A673 (cell line): ENCODE measurements around the gene ZNF337. TPM values are rescaled to one million over a fixed set of nuclear protein-coding genes. Genes with fewer than 3 reads are reported as not detected.
"Not testable (repeated sequence)": the region's sequence is repeated elsewhere in the genome, so short reads cannot be mapped to it uniquely, and the experiment has no call there.

Experiments
- BruUV-seq: library from RNA; stranded (reverse); fragments of 400-500 nt; replicated peaks from 2 replicates; lab custom pipeline; 2021; lab: Mats Ljungman, UMichigan
- CTCF ChIA-PET: fragments of 300-600 bp; sonication (Branson Sonifier 250); formaldehyde crosslinking; loops from one replicate; lab custom pipeline; 2022; ENCODE audit warnings: antibody characterized with exemption; lab: Charles Lee
- POLR2A ChIA-PET: fragments of 300-600 bp; sonication (Branson Sonifier 250); formaldehyde crosslinking; loops from one replicate; lab custom pipeline; 2022; ENCODE audit warnings: antibody characterized with exemption; ENCODE audit not compliant: low non-redundant PET; lab: Charles Lee
- DNase-seq: peaks from one replicate; pipeline ENCODE4 v3.0.0-alpha.2; 2015; ENCODE audit warnings: low spot score
- H3K27ac ChIP-seq: fragments of 200-600 bp; sonication (generic); 2 replicates; pipeline ENCODE4 v1.5.1; 2016; ENCODE audit warnings: mixed run types, low read depth, mild to moderate bottlenecking, mixed read lengths, antibody characterized with exemption, low read length; ENCODE audit not compliant: poor library complexity, severe bottlenecking
- H3K27me3 ChIP-seq: fragments of 200-600 bp; sonication (generic); replicated peaks from 2 replicates; pipeline ENCODE4 v1.6.1; 2017; ENCODE audit warnings: mixed run types, low read depth, mild to moderate bottlenecking, mixed read lengths, antibody characterized with exemption, low read length; ENCODE audit not compliant: insufficient read depth, poor library complexity
- H3K36me3 ChIP-seq: fragments of 200-600 bp; sonication (generic); 2 replicates; pipeline ENCODE4 v1.6.1; 2016; ENCODE audit warnings: mixed run types, mild to moderate bottlenecking, mixed read lengths, antibody characterized with exemption, low read length; ENCODE audit not compliant: insufficient read depth, poor library complexity, severe bottlenecking
- H3K4me1 ChIP-seq: fragments of 200-600 bp; sonication (generic); 2 replicates; pipeline ENCODE4 v1.6.1; 2017; ENCODE audit warnings: mixed run types, mild to moderate bottlenecking, mixed read lengths, antibody characterized with exemption, low read length; ENCODE audit not compliant: insufficient read depth, poor library complexity, severe bottlenecking
- H3K4me3 ChIP-seq: fragments of 200-600 bp; sonication (generic); 2 replicates; pipeline ENCODE4 v1.5.1; 2016; ENCODE audit warnings: low read depth, mixed run types, mild to moderate bottlenecking, mixed read lengths, low read length; ENCODE audit not compliant: poor library complexity, severe bottlenecking
- H3K9me3 ChIP-seq: fragments of 200-600 bp; sonication (generic); 2 replicates; pipeline ENCODE4 v1.6.1; 2016; ENCODE audit warnings: mixed run types, low read depth, mild to moderate bottlenecking, mixed read lengths, antibody characterized with exemption, low read length; ENCODE audit not compliant: poor library complexity, severe bottlenecking
- CTCF ChIP-seq: fragments of 300-800, 200-600 bp; sonication (generic); conservative IDR thresholded peaks from 2 replicates; pipeline ENCODE4 v1.5.1; 2017; ENCODE audit warnings: low read depth, mild to moderate bottlenecking, antibody characterized with exemption, low read length, moderate library complexity, mixed read lengths
- EZH2 ChIP-seq: fragments of 200-600 bp; sonication (generic); IDR thresholded peaks from 2 replicates; pipeline ENCODE4 v1.6.1; 2017; ENCODE audit warnings: borderline replicate concordance, low read depth, mild to moderate bottlenecking, mixed read lengths, antibody characterized with exemption, low read length; ENCODE audit not compliant: poor library complexity, severe bottlenecking
- intact Hi-C: fragments of 100-400 bp; cut with micrococcal nuclease; formaldehyde crosslinking; loops from one replicate; pipeline ENCODE4 v1.10.0; 2022; ENCODE audit not compliant: unreplicated experiment
- total RNA-seq: library from RNA; stranded (reverse); gene quantifications from 2 replicates; pipeline ENCODE4 v1.2.3, GENCODE V29; 2021

The ZNF337 gene
- total RNA-seq, 1 experiment from 2014 or later, result 17.9 TPM

DNA sequence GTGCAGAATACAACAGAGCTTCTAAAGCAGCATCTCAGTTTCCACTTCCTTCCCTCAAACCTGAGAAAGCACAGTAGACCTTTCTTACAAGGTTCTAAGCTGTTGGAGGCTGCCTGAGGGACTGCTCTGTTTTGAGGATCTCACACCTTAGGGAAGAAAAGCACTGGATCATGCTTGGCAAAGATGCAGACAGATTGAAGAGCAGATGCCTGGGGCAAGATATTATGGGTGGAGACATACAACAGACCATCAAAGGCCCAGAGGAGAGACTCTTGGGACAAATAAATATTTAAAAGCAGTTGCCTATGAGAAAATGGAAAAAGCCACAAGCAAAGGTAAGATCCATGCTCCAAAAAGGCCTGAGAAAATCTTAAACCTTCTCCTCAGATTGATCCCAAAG is 6.2 kb downstream of the ZNF337 start:
- Histone ChIP-seq H3K36me3 (no peaks in the 10 kb centered on the region), H3K4me3 (no peak overlapping the region), H3K27ac (no peak overlapping the region), H3K4me1 (no peaks in the 10 kb centered on the region), H3K27me3 (no peaks in the 10 kb centered on the region), H3K9me3 (no peaks in the 10 kb centered on the region)
- no peak for DNase-seq
- no TSS peak for BruUV-seq
- ChIA-PET POLR2A (no interaction called here), CTCF (no interaction called here)
- TF ChIP-seq EZH2, result no peak
- no peak for TF ChIP-seq CTCF
- intact Hi-C loops, result no loop called here

- no peaks in the 10 kb centered on the region for H3K27me3 ChIP-seq
- no peak overlapping the region for H3K27ac ChIP-seq
- H3K4me3 ChIP-seq, result no peak overlapping the region
- no peaks in the 10 kb centered on the region for H3K4me1 ChIP-seq
- ChIA-PET POLR2A (no interaction called here), CTCF (no interaction called here)
- H3K9me3 ChIP-seq, result no peaks in the 10 kb centered on the region
- BruUV-seq, result no TSS peak
- intact Hi-C loops, result no loop called here
- H3K36me3 ChIP-seq, result peaks cover 5% of the 10 kb centered on the region
- DNase-seq, result no peak
- TF ChIP-seq CTCF (no peak), EZH2 (no peak)
These were observed 10.3 kb downstream of the ZNF337 start for GRCh38 chr20:25686081-25687067.

- H3K9me3 ChIP-seq, result no peaks in the 10 kb centered on the region
- CTCF ChIA-PET, result no interaction called here
- H3K27ac ChIP-seq, result no peak overlapping the region
- POLR2A ChIA-PET, result interaction anchor here (0.6 kb wide), 1 partner anchor 10 kb away, joined by 3 read pairs; no protein-coding TSS in a partner anchor
- no peak for DNase-seq
- intact Hi-C loops, result no loop called here
- H3K36me3 ChIP-seq, result peaks cover 5% of the 10 kb centered on the region
- BruUV-seq, result no TSS peak
- H3K4me1 ChIP-seq, result no peaks in the 10 kb centered on the region
- no peak overlapping the region for H3K4me3 ChIP-seq
- no peaks in the 10 kb centered on the region for H3K27me3 ChIP-seq
- no peak for TF ChIP-seq CTCF
- TF ChIP-seq EZH2, result no peak
These were observed 11.2 kb downstream of the ZNF337 start for GRCh38 chr20:25685276-25686080.

GRCh38 chr20:25683826-25684225 is 12.8 kb downstream of the ZNF337 start:
- CTCF ChIA-PET, H3K36me3 ChIP-seq, intact Hi-C loops, DNase-seq, H3K27me3 ChIP-seq, H3K9me3 ChIP-seq, BruUV-seq, H3K4me1 ChIP-seq, POLR2A ChIA-PET, H3K4me3 ChIP-seq, H3K27ac ChIP-seq: not testable (repeated sequence)
